ENCODE measurements around the gene BNC1. TPM values are rescaled to one million over a fixed set of nuclear protein-coding genes. Genes with fewer than 3 reads are reported as not detected.

Gene BNC1
- total RNA-seq, 4 donors from 2014 or later = 0.34 to 1.5 (median 0.44) TPM; not detected in 1

DNA sequence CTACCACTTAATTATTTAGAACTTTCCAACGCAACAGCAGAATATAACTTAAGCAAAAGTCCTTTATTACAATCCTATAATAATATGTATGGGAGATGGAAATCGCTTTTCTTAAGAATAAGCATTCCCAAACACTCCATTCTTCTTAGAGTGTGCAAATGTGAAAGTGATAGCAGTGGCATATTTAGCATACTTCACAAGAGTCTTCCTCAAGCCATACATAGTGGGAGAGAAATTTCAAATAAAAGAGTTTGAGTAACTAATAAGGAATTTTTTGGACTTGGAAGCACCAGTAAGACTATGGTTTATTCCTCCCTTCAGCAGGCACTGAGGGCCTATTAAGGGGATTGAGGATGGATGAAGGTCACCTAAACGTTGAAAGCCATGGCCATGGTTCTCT lies 22.1 kb upstream of the BNC1 start:
- TF ChIP-seq, protein P1, sequence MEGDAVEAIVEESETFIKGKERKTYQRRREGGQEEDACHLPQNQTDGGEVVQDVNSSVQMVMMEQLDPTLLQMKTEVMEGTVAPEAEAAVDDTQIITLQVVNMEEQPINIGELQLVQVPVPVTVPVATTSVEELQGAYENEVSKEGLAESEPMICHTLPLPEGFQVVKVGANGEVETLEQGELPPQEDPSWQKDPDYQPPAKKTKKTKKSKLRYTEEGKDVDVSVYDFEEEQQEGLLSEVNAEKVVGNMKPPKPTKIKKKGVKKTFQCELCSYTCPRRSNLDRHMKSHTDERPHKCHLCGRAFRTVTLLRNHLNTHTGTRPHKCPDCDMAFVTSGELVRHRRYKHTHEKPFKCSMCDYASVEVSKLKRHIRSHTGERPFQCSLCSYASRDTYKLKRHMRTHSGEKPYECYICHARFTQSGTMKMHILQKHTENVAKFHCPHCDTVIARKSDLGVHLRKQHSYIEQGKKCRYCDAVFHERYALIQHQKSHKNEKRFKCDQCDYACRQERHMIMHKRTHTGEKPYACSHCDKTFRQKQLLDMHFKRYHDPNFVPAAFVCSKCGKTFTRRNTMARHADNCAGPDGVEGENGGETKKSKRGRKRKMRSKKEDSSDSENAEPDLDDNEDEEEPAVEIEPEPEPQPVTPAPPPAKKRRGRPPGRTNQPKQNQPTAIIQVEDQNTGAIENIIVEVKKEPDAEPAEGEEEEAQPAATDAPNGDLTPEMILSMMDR (IDR thresholded peaks at IDR 0.05; ENCODE audit: low read depth) = no peak

DNA sequence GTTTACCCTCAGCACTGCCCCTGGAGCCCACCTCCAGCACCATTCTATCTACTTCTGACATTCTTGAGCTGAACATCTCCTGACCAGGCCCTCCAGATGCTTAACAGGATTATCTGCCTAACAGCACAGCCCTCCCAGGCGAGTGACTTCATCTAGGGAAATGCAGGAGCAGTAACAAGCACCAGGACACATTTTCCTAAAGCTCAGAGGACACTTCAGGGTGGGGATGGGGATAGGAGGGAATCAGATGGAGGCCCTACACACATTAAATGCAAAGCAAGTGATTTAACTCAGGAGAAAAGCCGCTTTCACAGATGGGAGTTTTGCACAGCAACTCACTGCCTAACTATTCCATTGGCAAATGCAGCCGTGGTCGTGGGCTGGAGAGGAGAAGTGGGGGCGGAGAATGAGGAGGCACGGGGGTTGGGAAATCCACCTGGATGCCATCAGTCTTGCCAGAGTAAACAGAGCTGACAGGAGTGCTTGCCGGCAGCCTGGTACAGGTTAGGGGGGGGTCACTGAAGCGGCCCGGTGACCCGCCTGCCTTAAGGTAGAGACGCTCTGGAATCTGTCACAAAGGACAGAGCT lies 21.3 kb upstream of the BNC1 start:
- TF ChIP-seq, protein P1 (IDR thresholded peaks at IDR 0.05; ENCODE audit: low read depth) = no peak

DNA sequence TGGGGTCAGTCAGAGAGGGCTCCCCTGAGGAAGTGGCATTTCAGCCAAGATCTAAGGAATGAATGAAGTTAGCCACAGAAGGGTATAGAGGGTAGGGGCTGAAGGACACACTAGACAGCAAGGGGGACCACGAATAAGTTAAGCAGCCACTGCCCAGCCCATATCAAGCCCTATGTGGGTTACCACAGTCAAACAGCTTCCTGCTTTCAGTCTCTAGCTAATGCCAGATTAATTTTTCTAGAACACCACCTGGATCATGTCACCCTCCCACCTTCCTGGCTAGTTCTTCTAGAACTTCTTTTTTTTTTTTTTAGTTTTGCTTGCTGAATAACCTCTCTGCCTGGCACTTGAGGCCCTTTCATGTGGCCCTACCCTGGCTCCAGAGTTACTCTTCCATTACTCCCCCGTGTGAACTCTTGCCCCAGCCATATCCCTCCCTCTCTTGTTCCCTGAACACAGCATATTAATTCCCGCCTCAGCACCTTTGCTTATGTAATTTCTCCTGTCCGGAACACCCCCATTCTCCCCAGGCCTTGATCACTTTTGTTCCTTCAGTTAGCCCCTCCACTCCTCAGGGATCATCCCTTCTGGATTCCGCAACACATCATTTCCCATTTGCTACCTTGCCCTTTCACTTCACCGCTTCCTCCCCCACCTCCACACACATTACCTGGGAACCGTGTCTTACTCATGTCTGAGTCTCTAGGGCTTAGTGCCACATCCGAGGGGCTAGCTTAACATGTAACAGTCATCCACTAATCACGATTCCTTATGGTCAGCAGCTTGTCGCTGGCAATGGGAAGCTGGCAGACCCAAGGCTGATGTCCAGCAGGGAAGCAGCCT lies 20.6 kb upstream of the BNC1 start:
- TF ChIP-seq, protein P1 (IDR thresholded peaks at IDR 0.05; ENCODE audit: low read depth) = no peak

DNA sequence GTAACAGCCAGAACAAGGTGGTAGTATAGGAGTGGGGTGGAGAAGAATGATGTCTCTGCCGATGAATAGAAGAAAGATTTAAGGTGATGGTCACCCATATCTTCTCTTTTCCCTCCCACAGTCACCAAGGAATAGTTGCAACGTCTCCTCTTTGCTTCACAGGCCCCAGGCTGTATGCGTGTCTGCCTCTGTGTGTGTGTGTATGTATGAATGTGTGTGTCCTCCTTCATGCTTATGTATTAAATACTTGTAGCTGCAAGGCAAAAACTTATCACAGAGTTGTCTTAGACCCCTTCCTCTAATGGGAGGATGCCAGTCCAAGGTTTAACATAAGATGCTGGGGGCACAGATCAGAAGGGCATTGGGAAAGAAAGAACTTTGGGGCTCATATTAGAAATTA lies 19.1 kb upstream of the BNC1 start:
- TF ChIP-seq, protein P1 (IDR thresholded peaks at IDR 0.05; ENCODE audit: low read depth) = no peak

DNA sequence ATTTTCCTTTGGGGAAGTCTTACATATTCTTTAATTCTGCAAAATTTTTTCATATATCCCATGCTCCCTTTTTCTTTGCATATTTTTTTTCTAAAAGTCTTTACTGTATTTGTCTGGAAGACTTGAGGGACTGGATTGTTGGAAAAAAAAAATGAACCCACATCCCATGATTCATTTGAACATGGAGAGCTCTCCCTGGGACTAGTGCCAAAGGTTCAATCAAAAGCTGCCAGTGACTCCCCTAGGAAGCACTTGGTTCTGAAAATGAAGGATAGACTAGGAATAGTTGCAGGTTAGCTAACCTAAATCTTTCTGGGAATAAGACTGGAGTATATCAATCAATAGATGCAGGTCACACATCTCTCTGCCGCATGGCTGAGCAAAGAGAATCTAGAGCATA lies 16.4 kb upstream of the BNC1 start:
- TF ChIP-seq, protein P1 (IDR thresholded peaks at IDR 0.05; ENCODE audit: low read depth) = no peak

DNA sequence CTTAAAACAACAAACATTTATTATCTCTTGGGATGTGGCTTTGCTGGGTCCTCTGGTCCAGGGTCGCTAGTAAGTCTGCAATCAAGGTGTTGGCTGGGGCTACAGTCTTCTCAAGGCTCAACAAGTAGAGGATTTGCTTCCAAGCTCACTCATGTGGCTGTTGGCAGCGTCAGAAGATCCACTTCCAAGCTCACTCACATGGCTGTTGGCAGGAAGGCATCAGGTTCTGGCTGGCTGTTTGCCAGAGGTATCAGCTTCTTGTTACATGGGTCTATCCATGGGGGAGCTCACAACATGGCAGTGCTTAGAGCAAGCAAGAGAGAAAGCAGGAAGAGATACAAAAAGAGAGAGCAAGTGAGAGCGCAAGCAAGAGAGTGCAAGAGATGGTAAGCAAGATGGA lies 15.0 kb upstream of the BNC1 start:
- TF ChIP-seq, protein P1 (IDR thresholded peaks at IDR 0.05; ENCODE audit: low read depth) = no peak

DNA sequence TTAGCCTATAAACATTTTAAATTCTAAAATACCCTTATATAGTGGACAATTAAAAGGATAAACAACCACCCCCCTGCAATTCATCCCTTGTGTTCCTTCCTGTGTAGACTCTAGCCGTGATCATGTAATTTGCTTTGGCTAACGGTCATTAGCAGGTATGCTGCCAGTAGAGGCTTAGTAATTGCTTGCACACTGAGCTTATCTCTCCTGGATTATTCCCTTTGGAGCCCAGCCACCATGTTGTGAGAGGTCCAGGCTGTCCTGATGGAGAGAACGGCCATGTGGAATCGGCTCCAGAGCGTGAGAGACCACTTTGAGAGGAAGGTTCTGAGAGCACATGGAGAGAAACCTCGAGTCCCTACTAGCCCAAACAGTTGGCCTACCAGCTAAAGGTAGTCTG lies 11.0 kb upstream of the BNC1 start:
- TF ChIP-seq, protein P1 (IDR thresholded peaks at IDR 0.05; ENCODE audit: low read depth) = no peak
